Spinal cord (tissue), 10 donors: Measurements from ENCODE around the gene HNRNPA1. TPM values are rescaled to one million over a fixed set of nuclear protein-coding genes. Genes with fewer than 3 reads are reported as not detected.
A peak's percentile ranks its signal among the peaks of the same experiment; 100 is the strongest.

Source experiments
- DNase-seq, 6 donors: peaks; one replicate each; pipeline versions ENCODE4 v3.0.0 to v3.0.0-alpha.2; 2013 to 2015; ENCODE audit warnings: low spot score in 6 of 6, low read depth in 4 of 6
- H3K27ac ChIP-seq: one replicate; pipeline ENCODE4 v1.5.1; 2013; ENCODE audit warnings: low read depth, low read length, control low read depth
- H3K27me3 ChIP-seq: one replicate; pipeline ENCODE4 v1.6.1; 2013; ENCODE audit warnings: low read length; ENCODE audit not compliant: control insufficient read depth, insufficient read depth
- H3K36me3 ChIP-seq: one replicate; pipeline ENCODE4 v1.6.1; 2013; ENCODE audit warnings: low read length; ENCODE audit not compliant: control insufficient read depth, insufficient read depth
- H3K4me1 ChIP-seq: one replicate; pipeline ENCODE4 v1.6.1; 2013; ENCODE audit warnings: low read length; ENCODE audit not compliant: control insufficient read depth, insufficient read depth
- H3K4me3 ChIP-seq: one replicate; pipeline ENCODE4 v1.5.1; 2013; ENCODE audit warnings: low read depth, low read length, control low read depth
- H3K9me3 ChIP-seq: one replicate; pipeline ENCODE4 v1.6.1; 2013; ENCODE audit warnings: low read length; ENCODE audit not compliant: control insufficient read depth, insufficient read depth
- WGBS: methylation state at CpG from one replicate; pipeline ENCODE4 v1.1.5; 2013; ENCODE audit warnings: missing lambda C conversion rate; ENCODE audit not compliant: insufficient coverage; 5-methylcytosine and 5-hydroxymethylcytosine counted together
- polyA plus RNA-seq, 2 donors: library from polyadenylated mRNA; unstranded; fragments of 120-200 nt; gene quantifications; one replicate each; pipeline ENCODE4 v1.2.1, GENCODE V29; 2013; ENCODE audit not compliant: insufficient read length in 2 of 2
- small RNA-seq: library from RNA; depleted of rRNA; stranded (forward); fragments of <200 nt; gene quantifications from one replicate; pipeline ENCODE3, GENCODE V24; 2014; ENCODE audit warnings: low replicate concordance
- total RNA-seq, 2 donors: library from RNA; depleted of rRNA in 1 of 2; stranded (reverse); fragments of 120-200 nt in 1 of 2; fragments of >200 nt in 1 of 2; gene quantifications; one replicate each; pipeline versions ENCODE4 v1.2.3 to v1.2.4, GENCODE V29; 2013 to 2014
- donor health status: healthy.

HNRNPA1 gene
- total and polyA plus RNA-seq, 4 donors = 354 to 1,571 (median 1,004) TPM

GRCh38 chr12:54328595-54329337 is 48.2 kb downstream of the HNRNPA1 start:
- 90% methylated on average over 3 of the region's 6 CpGs for WGBS
- Histone ChIP-seq H3K4me3 (no peak overlapping the region), H3K9me3 (no peaks in the 10 kb centered on the region), H3K4me1 (peaks cover 33% of the 10 kb centered on the region), H3K36me3 (peaks cover 9% of the 10 kb centered on the region), H3K27me3 (no peaks in the 10 kb centered on the region), H3K27ac (no peak overlapping the region)
- DNase-seq = no peak

- peak in 1 of 6 donors; percentile 6 for DNase-seq
- 22% methylated on average over 1 of the region's 5 CpGs for WGBS
- Histone ChIP-seq H3K36me3 (peaks cover 9% of the 10 kb centered on the region), H3K9me3 (no peaks in the 10 kb centered on the region), H3K4me1 (peaks cover 28% of the 10 kb centered on the region), H3K27ac (no peak overlapping the region), H3K27me3 (no peaks in the 10 kb centered on the region), H3K4me3 (no peak overlapping the region)
Observed at GRCh38 chr12:54329759-54330158, 49.2 kb downstream of the HNRNPA1 start.

GRCh38 chr12:54330442-54330841 is 49.9 kb downstream of the HNRNPA1 start:
- no peaks in the 10 kb centered on the region for H3K9me3 ChIP-seq
- H3K27me3 ChIP-seq = no peaks in the 10 kb centered on the region
- peaks cover 9% of the 10 kb centered on the region for H3K36me3 ChIP-seq
- WGBS = no CpG with 5 or more reads among the region's 3 CpGs
- peaks cover 28% of the 10 kb centered on the region for H3K4me1 ChIP-seq
- no peak overlapping the region for H3K4me3 ChIP-seq
- DNase-seq = no peak
- H3K27ac ChIP-seq = no peak overlapping the region

- WGBS = 39% methylated on average over 2 of the region's 5 CpGs
- Histone ChIP-seq H3K4me3 (no peak overlapping the region), H3K27me3 (no peaks in the 10 kb centered on the region), H3K4me1 (peaks cover 24% of the 10 kb centered on the region), H3K9me3 (no peaks in the 10 kb centered on the region), H3K27ac (peak overlapping the region; percentile 40), H3K36me3 (peaks cover 9% of the 10 kb centered on the region)
- DNase-seq = peak in 1 of 6 donors; percentile 2
Observed at GRCh38 chr12:54331461-54331860, 50.9 kb downstream of the HNRNPA1 start.

- peaks cover 38% of the 10 kb centered on the region for H3K4me1 ChIP-seq
- no peak overlapping the region for H3K27ac ChIP-seq
- no peak for DNase-seq
- no peaks in the 10 kb centered on the region for H3K9me3 ChIP-seq
- H3K4me3 ChIP-seq = no peak overlapping the region
- WGBS = 100% methylated on average over 2 of the region's 4 CpGs
- H3K27me3 ChIP-seq = no peaks in the 10 kb centered on the region
- peaks cover 9% of the 10 kb centered on the region for H3K36me3 ChIP-seq
Observed at GRCh38 chr12:54333420-54334034, 53.0 kb downstream of the HNRNPA1 start.

Small RNA genes lying within 50 kb of the gene (small RNA-seq; reads per million reads assigned to genes)
- gene RN7SL390P (not detected), gene RNU6-950P (not detected)

Other genes starting within 250 kb of the HNRNPA1 start
- 1 to 10 TPM; 2.4 to 4.5 TPM for gene HOXC5, start 247.7 kb upstream of the HNRNPA1 start, total RNA-seq
- gene HOXC5, start 247.7 kb upstream of the HNRNPA1 start, polyA plus RNA-seq = 10 to 100 TPM; 11.8 to 16.3 TPM
- gene HOXC4, start 226.9 kb upstream of the HNRNPA1 start, total RNA-seq = 10 to 100 TPM in 1 of 2 donors, 1 to 10 TPM in 1; 10.0 to 10.3 TPM
- gene HOXC4, start 226.9 kb upstream of the HNRNPA1 start, polyA plus RNA-seq = 100 to 1,000 TPM in 1 of 2 donors, 10 to 100 TPM in 1; 98.7 to 100 TPM
- 10 to 100 TPM; 28.7 to 32.0 TPM for gene SMUG1, start 91.7 kb upstream of the HNRNPA1 start, total RNA-seq
- 10 to 100 TPM; 35.9 to 42.4 TPM for gene SMUG1, start 91.7 kb upstream of the HNRNPA1 start, polyA plus RNA-seq
- 100 to 1,000 TPM; 114 to 134 TPM for gene CBX5, start 604 bp upstream of the HNRNPA1 start, total RNA-seq
- 100 to 1,000 TPM; 127 to 138 TPM for gene CBX5, start 604 bp upstream of the HNRNPA1 start, polyA plus RNA-seq
- gene NFE2, start 20.3 kb downstream of the HNRNPA1 start, total RNA-seq = 1 to 10 TPM; 5.6 to 6.5 TPM
- 1 to 10 TPM; 1.3 to 2.3 TPM for gene NFE2, start 20.3 kb downstream of the HNRNPA1 start, polyA plus RNA-seq
- gene COPZ1, start 44.4 kb downstream of the HNRNPA1 start, total RNA-seq = 100 to 1,000 TPM in 1 of 2 donors, 10 to 100 TPM in 1; 91.0 to 163 TPM
- gene COPZ1, start 44.4 kb downstream of the HNRNPA1 start, polyA plus RNA-seq = 100 to 1,000 TPM; 150 to 164 TPM
- under 1 TPM; 0.33 to 0.99 TPM for gene GPR84, start 83.8 kb downstream of the HNRNPA1 start, total RNA-seq
- under 1 TPM; 0.41 to 0.79 TPM for gene GPR84, start 83.8 kb downstream of the HNRNPA1 start, polyA plus RNA-seq
- gene ZNF385A, start 104.0 kb downstream of the HNRNPA1 start, total RNA-seq = 1 to 10 TPM; 5.0 to 6.9 TPM
- gene ZNF385A, start 104.0 kb downstream of the HNRNPA1 start, polyA plus RNA-seq = 10 to 100 TPM; 38.2 to 40.8 TPM
- 10 to 100 TPM; 20.8 to 43.0 TPM for gene ITGA5, start 138.5 kb downstream of the HNRNPA1 start, total RNA-seq
- gene ITGA5, start 138.5 kb downstream of the HNRNPA1 start, polyA plus RNA-seq = 10 to 100 TPM; 12.3 to 19.3 TPM
- under 1 TPM; 0.17 to 0.40 TPM for gene GTSF1, start 192.9 kb downstream of the HNRNPA1 start, total RNA-seq
- 1 to 10 TPM in 1 of 2 donors, under 1 TPM in 1; 0.33 to 2.3 TPM for gene GTSF1, start 192.9 kb downstream of the HNRNPA1 start, polyA plus RNA-seq
- gene NCKAP1L, start 217.0 kb downstream of the HNRNPA1 start, total RNA-seq = 10 to 100 TPM; 11.5 to 23.9 TPM
- 10 to 100 TPM in 1 of 2 donors, 1 to 10 TPM in 1; 8.4 to 13.2 TPM for gene NCKAP1L, start 217.0 kb downstream of the HNRNPA1 start, polyA plus RNA-seq